Left kidney (tissue), 2 donors: Measurements from ENCODE around the gene HMCN1. TPM values are rescaled to one million over a fixed set of nuclear protein-coding genes. Genes with fewer than 3 reads are reported as not detected.

Experiments used
- DNase-seq: peaks from one replicate; pipeline ENCODE4 v3.0.0-alpha.2; 2013
- polyA plus RNA-seq: library from polyadenylated mRNA; unstranded; fragments of 120-200 nt; gene quantifications from one replicate; pipeline ENCODE4 v1.2.1, GENCODE V29; 2013; ENCODE audit not compliant: insufficient read length

Gene HMCN1
- polyA plus RNA-seq, 1 donor: 61.3 TPM

DNA sequence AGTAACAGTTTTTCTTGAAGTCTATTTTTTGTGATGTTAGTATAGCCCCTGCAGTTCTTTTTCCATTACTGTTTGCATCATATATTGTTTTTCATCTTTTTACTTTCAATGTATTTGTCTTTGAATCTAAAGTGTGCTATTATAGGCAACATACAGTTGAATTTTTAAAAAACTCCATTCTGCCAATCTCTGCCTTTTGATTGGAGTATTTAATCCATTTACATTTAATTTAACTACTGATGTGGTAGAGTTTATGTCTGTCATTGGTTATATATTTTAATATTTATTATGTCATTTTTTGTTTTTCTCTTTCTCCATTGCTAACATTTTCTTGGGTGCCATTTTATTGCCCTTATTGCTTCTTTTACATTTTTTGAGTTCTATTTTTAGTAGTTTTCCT is 296.3 kb downstream of the HMCN1 start:
- DNase-seq: no peak

DNA sequence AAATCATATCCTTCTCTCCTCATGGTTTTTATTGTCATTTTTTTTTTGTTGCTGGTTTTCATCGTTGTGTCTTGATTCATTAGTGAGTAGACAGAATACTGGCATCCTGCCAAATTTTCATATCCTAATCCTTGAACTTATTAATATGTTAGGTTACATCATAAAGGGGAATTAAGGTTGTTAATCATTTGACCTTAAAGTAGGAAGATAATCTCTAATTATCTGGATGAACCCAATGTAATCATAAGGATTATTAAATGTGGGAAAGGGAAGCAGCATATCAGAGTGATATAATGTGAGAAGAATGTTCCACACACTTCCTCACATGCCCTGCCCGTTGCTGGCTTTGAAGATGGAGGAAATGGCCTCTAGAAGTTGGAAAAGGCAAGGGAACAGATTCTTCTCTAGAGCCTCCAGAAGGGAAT is 299.7 kb downstream of the HMCN1 start:
- DNase-seq: no peak

DNA sequence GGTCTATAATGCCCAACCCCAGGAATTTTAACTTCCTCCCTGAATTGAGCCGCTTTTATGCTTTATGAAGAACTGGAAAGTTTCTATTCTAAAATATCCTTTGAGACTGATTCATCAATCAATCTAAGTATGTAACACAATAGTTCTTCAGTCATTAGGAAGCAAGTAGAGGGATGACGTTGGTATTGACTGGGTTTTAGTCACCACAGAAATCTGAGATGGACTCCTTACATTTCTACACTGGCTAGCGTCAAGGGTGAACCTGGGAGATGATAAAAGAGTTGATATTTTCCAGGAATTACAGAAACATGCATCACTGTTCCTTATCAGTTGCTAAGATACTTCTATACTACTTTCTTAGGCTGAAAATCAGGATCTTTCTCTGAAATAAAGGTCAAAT is 308.0 kb downstream of the HMCN1 start:
- DNase-seq: no peak

- no peak for DNase-seq
Measured at GRCh38 chr1:186043296-186043695, 309.1 kb downstream of the HMCN1 start.

- DNase-seq: no peak
Measured at GRCh38 chr1:186044079-186044685, 310.0 kb downstream of the HMCN1 start.

GRCh38 chr1:186046437-186047211 is 312.4 kb downstream of the HMCN1 start:
- DNase-seq: no peak

GRCh38 chr1:186050360-186050759 is 316.2 kb downstream of the HMCN1 start:
- DNase-seq: no peak

GRCh38 chr1:186054003-186054402 is 319.8 kb downstream of the HMCN1 start:
- no peak for DNase-seq

- DNase-seq: no peak
Measured at GRCh38 chr1:186054932-186055331, 320.7 kb downstream of the HMCN1 start.

DNA sequence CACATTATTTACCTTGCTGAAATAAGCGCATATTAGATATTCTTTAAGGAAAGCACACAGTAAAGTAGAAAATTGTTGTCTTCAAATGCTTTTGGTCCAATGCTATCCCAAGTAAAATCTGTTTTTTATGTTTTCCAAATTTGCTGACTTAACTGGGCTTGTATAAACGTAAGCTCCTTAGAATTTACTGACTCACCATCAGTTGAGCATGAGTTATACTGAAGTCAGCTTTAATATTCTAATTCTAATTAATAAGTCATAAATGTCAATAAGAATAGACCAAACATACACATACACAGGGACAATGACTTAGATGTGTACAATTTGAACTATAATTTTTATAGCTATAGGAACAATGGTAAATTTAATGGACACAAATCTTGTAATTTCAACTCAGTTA is 321.7 kb downstream of the HMCN1 start:
- DNase-seq: no peak

- DNase-seq: no peak
Measured at GRCh38 chr1:186057086-186057485, 322.9 kb downstream of the HMCN1 start.

GRCh38 chr1:186059311-186059710 is 325.1 kb downstream of the HMCN1 start:
- DNase-seq: peak; percentile 6

- DNase-seq: no peak
Measured at GRCh38 chr1:186059752-186060151, 325.6 kb downstream of the HMCN1 start.

- DNase-seq: no peak
Measured at GRCh38 chr1:186060226-186060625, 326.0 kb downstream of the HMCN1 start.

GRCh38 chr1:186063091-186063657 is 329.0 kb downstream of the HMCN1 start:
- no peak for DNase-seq

- DNase-seq: no peak
Measured at GRCh38 chr1:186066411-186066810, 332.2 kb downstream of the HMCN1 start.

- DNase-seq: no peak
Measured at GRCh38 chr1:186073697-186074096, 339.5 kb downstream of the HMCN1 start.

DNA sequence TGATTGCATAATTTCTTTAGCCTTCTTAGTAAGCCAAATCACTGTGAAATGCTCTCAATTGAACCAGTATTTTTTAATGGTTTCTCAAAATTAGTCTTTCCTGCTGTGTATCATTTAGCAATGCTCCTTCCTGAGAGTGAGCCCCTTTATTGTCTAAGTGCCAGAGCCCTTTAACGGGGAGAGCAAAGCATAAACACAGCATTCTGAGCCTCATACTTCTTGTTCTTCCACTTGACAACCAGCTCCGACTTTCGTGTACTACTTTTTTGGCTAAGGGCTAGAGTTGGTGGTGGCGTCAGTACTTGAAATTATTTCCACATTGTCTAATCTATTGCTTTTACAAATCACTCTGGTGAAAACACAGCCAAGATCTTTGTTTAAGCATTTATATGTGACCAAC is 341.8 kb downstream of the HMCN1 start:
- no peak for DNase-seq

DNA sequence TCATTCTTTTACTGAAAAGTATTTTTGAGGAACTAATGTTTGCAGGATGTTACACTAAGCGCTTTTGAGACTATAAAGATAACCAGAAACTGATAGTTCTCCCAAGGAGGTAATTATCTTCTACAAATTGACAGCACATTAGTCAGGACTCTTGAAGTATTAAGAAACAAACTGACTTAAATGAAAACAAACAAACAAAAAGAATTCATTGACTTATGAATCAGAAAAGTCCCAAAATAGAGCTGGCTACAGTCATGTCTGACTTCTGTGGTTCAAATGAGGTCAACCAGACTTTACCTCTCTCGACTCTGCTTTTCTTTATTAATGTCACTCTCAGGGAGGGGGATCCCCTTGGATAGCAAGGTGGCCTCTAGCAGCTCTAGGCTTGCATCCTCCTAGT is 344.1 kb downstream of the HMCN1 start:
- DNase-seq: no peak

GRCh38 chr1:186079084-186079684 is 345.0 kb downstream of the HMCN1 start:
- no peak for DNase-seq

DNA sequence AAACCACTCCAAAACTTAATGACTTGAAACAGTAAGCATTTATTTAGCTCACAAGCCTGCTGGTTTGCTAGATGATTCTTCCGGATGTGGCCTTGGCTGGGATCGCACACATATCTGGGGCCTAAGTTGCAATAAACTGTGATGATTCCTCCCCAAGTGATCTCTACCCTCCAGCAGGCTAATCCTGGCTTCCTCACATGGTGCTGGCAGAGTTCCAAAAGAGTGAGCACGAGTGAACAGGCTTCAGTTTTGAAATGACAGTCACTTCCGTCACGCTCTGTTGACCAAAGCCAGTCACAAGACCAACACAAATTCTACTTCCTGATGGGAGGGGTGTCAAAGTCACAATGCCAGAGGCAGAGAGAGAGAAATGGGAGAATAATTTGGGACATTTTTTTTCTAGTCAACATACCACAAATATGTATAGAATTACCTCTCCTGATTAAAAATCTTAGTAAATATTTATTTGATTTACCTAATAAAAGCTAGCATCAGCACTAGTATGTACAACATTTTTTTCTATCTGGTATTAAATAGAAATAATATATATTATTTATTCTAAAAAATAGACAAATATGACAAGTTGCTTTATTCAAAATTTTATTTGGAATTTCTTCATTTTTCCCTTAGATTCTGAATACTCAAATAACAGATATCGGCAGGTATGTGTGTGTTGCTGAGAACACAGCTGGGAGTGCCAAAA is 348.2 kb downstream of the HMCN1 start:
- peak; percentile 78 for DNase-seq

- no peak for DNase-seq
Measured at GRCh38 chr1:186086583-186086982, 352.4 kb downstream of the HMCN1 start.

DNA sequence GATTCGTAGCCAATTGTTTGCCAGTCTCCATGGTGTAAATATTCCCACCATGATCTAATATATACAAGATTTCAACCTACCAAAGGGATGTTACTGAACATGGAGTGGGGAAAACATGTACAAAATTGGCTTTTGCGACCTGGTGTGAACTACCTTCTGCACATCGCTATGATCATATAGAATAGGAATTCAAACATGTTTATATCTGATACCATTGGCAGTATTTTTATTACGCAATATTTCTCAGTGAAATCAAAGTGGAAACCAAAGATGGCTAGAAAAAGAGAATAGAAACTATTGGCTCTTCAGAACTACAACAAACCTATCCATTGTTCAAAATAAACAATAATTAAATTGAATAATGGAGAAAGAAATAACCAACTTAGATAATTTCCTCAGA is 355.7 kb downstream of the HMCN1 start:
- DNase-seq: no peak
